Transverse colon (tissue), 4 donors: ENCODE data around the gene HSPBP1. TPM values are rescaled to one million over a fixed set of nuclear protein-coding genes. Genes with fewer than 3 reads are reported as not detected.

ENCODE experiments used
- DNase-seq: peaks from one replicate; pipeline ENCODE4 v3.0.0-alpha.2; 2019
- H3K27ac ChIP-seq, 4 donors: fragments of 200-600 bp; sonication (generic); 2 replicates each; pipeline ENCODE4 v1.5.1; 2016 to 2018; ENCODE audit warnings: inconsistent platforms in 4 of 4
- H3K27me3 ChIP-seq: fragments of 200-600 bp; sonication (generic); 2 replicates; pipeline ENCODE4 v1.5.1; 2017; ENCODE audit warnings: inconsistent platforms
- H3K36me3 ChIP-seq, 4 donors: fragments of 200-600 bp; sonication (generic); 2 replicates each; pipeline ENCODE4 v1.5.1; 2017 to 2019; ENCODE audit warnings: inconsistent platforms in 4 of 4
- H3K4me1 ChIP-seq, 4 donors: fragments of 200-600 bp; sonication (generic); 2 replicates each; pipeline ENCODE4 v1.5.1; 2017 to 2020; ENCODE audit warnings: inconsistent platforms in 4 of 4
- H3K4me3 ChIP-seq, 4 donors: fragments of 200-600 bp; sonication (generic); 1 replicate in 1 of 4; 2 replicates in 3 of 4; pipeline versions ENCODE4 v1.5.1 to v1.6.1; 2017 to 2019; ENCODE audit warnings: inconsistent platforms in 4 of 4
- H3K9me3 ChIP-seq, 2 donors: fragments of 200-600 bp; sonication (generic); 2 replicates each; pipeline ENCODE4 v1.5.1; 2017 to 2019; ENCODE audit warnings: inconsistent platforms in 2 of 2
- EP300 ChIP-seq: sonication (generic); formaldehyde crosslinking; IDR thresholded peaks from one replicate; pipeline ENCODE4 v1.6.1; 2017; ENCODE audit warnings: antibody characterized with exemption, low read depth
- POLR2A ChIP-seq: fragments of 450-650 bp; IDR thresholded peaks from one replicate; pipeline ENCODE4 v1.6.1; 2016; ENCODE audit warnings: antibody characterized with exemption, mild to moderate bottlenecking, moderate library complexity
- POLR2AphosphoS5 ChIP-seq, 3 donors: sonication (generic); formaldehyde crosslinking; IDR thresholded peaks; one replicate each; pipeline ENCODE4 v1.6.1; 2016; ENCODE audit warnings: antibody characterized with exemption in 3 of 3
- WGBS, 2 donors: methylation state at CpG; one replicate each; pipeline ENCODE4 v1.1.5; 2018; ENCODE audit warnings: low coverage in 1 of 2; 5-methylcytosine and 5-hydroxymethylcytosine counted together
- in situ Hi-C, 4 donors: fragments of 200-750 bp; cut with MboI; loops; one replicate each; pipeline versions ENCODE4 v1.15.0 to v1.15.1; 2017; ENCODE audit warnings: low sequenced_read_pairs in 3 of 4, low pct_ligation_motif_present in 1 of 4, low pct_unique_long_range_greater_than_20kb in 1 of 4
- intact Hi-C: fragments of 100-400 bp; cut with DNase I; formaldehyde crosslinking; loops from one replicate; pipeline ENCODE4 v1.15.1; 2023; ENCODE audit warnings: low total_unique reads
- total RNA-seq, 4 donors: library from RNA; depleted of rRNA; stranded (reverse); fragments of >200 nt; gene quantifications; one replicate each; pipeline ENCODE4 v1.1.0, GENCODE V29; 2016
- TF ChIP-seq, protein P1 (sequence below), 5 experiments: fragments of 200-600 bp in 3 of 5; fragments of 450-650 bp in 2 of 5; sonication (generic) in 3 of 5; IDR thresholded peaks; 1 replicate in 2 of 5; 2 replicates in 3 of 5; pipeline ENCODE4 v1.5.1; 2016 to 2017; ENCODE audit warnings: antibody characterized with exemption in 5 of 5, inconsistent platforms in 3 of 5, mild to moderate bottlenecking in 2 of 5, moderate library complexity in 1 of 5

Gene HSPBP1
- total RNA-seq, 4 donors from 2014 or later: 4.5 to 98.7 (median 27.0) TPM

DNA sequence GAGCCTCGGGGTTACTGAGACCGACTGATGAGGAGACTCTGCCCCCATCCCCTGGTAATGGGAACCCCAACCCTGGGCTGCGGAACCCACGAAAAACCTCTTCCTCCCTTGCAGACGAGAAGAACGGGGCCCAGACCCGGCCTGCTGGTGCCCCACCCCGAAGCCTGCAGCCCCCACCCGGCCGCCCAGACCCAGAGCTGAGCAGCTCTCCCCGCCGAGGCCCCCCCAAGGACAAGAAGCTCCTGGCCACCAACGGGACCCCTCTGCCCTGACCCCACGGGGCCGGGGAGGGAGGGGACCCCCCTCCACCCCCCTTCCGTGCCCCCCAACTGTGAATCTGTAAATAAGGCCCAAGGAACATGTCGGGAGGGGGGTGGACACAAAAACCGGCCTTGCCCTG lies 31.9 kb upstream of the HSPBP1 start:
- WGBS, 2 donors: 74% methylated on average over 10 of the region's 18 CpGs; no CpG with 5 or more reads in 1 of the 2 donors
- no peaks in the 10 kb centered on the region for H3K9me3 ChIP-seq
- TF ChIP-seq POLR2A (no peak), POLR2AphosphoS5 (IDR thresholded peaks at IDR 0.05) (no peak), EP300 (no peak)
- TF ChIP-seq, protein P1, sequence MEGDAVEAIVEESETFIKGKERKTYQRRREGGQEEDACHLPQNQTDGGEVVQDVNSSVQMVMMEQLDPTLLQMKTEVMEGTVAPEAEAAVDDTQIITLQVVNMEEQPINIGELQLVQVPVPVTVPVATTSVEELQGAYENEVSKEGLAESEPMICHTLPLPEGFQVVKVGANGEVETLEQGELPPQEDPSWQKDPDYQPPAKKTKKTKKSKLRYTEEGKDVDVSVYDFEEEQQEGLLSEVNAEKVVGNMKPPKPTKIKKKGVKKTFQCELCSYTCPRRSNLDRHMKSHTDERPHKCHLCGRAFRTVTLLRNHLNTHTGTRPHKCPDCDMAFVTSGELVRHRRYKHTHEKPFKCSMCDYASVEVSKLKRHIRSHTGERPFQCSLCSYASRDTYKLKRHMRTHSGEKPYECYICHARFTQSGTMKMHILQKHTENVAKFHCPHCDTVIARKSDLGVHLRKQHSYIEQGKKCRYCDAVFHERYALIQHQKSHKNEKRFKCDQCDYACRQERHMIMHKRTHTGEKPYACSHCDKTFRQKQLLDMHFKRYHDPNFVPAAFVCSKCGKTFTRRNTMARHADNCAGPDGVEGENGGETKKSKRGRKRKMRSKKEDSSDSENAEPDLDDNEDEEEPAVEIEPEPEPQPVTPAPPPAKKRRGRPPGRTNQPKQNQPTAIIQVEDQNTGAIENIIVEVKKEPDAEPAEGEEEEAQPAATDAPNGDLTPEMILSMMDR (IDR thresholded peaks at IDR 0.05): no peak
- in situ Hi-C loops (no loop called here), intact Hi-C loops (no loop called here)
- DNase-seq: no peak
- H3K36me3 ChIP-seq: no peaks in the 10 kb centered on the region
- no peak overlapping the region for H3K4me3 ChIP-seq
- no peak overlapping the region for H3K27ac ChIP-seq
- no peaks in the 10 kb centered on the region for H3K4me1 ChIP-seq
- H3K27me3 ChIP-seq: no peaks in the 10 kb centered on the region

DNA sequence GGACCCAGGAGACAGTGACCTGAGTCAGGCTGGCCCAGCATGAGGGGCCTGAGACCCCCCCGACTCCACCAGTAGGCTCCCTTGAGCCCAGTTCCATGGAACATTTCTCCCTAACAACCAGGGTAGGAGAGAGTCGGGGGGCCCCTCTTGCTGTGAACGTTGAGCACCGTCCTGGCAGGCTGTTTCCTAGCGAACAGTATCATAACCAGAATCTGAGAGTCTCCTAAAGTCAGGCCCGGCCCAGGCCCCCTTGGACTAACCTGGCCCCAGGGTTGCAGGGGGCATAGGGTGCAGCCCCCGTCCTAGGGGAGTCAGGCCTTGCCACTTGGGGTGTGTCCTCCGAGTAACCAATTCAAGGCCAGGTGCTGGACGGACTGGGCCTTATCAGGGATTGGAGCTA lies 31.5 kb upstream of the HSPBP1 start:
- no peak for DNase-seq
- TF ChIP-seq POLR2AphosphoS5 (IDR thresholded peaks at IDR 0.05): no peak
- TF ChIP-seq, protein P1 (IDR thresholded peaks at IDR 0.05): no peak
- TF ChIP-seq POLR2A: no peak
- no peak for TF ChIP-seq EP300
- intact Hi-C loops: no loop called here
- in situ Hi-C loops: no loop called here
- Histone ChIP-seq H3K4me1 (no peaks in the 10 kb centered on the region), H3K9me3 (no peaks in the 10 kb centered on the region), H3K36me3 (no peaks in the 10 kb centered on the region), H3K4me3 (no peak overlapping the region), H3K27ac (no peak overlapping the region), H3K27me3 (no peaks in the 10 kb centered on the region)
- WGBS, 2 donors: 89% methylated on average over 9 of the region's 9 CpGs; no CpG with 5 or more reads in 1 of the 2 donors

DNA sequence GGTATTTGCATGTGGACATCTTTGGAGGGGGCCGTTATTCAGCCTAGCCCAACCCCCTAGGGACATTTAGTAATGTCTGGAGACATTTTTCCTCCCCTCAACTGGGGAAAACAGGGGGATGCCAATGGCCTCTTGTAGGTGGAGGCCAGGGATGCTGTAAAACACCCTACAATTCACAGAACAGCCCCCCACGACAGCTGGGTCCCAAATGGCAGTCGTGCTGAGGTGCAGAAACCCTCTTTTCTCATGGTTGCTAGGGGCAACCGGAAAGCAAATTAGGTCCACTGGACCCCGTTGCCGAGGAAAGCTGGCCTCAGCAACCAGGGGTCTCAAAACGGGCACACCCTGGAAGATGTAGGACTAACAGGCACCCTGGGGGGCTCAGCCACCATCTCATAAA lies 30.6 kb upstream of the HSPBP1 start:
- in situ Hi-C loops: no loop called here
- H3K27ac ChIP-seq: no peak overlapping the region
- 79 to 80% methylated on average over 1 to 7 of the region's 7 CpGs for WGBS, 2 donors
- TF ChIP-seq, protein P1 (IDR thresholded peaks at IDR 0.05): no peak
- no peak for TF ChIP-seq EP300
- intact Hi-C loops: no loop called here
- no peak for DNase-seq
- no peaks in the 10 kb centered on the region for H3K36me3 ChIP-seq
- no peak overlapping the region for H3K4me3 ChIP-seq
- no peaks in the 10 kb centered on the region for H3K27me3 ChIP-seq
- H3K9me3 ChIP-seq: no peaks in the 10 kb centered on the region
- no peaks in the 10 kb centered on the region for H3K4me1 ChIP-seq

DNA sequence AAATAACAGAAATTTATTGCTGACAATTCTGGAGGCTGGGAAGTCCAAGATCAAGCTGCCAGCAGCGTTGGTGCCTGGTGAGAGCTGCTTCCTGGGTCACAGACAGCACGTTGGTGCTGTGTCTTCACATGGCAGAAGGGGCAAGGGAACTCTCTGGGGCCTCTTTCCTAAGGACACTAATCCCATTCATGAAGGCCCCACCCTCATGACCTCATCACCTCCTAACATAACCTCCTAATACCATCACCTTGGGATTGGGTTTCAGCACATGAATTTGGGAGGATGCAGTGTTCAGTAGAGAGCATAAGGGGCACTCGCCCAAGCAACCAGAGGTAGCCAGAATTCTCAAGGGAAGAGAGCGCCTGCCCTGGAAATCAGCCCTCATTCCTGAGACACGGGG lies 29.5 kb upstream of the HSPBP1 start:
- no peak overlapping the region for H3K27ac ChIP-seq
- TF ChIP-seq POLR2A (no peak), EP300 (no peak)
- TF ChIP-seq, protein P1 (IDR thresholded peaks at IDR 0.05): no peak
- H3K36me3 ChIP-seq: no peaks in the 10 kb centered on the region
- DNase-seq: no peak
- no peaks in the 10 kb centered on the region for H3K27me3 ChIP-seq
- H3K4me1 ChIP-seq: no peaks in the 10 kb centered on the region
- no peak overlapping the region for H3K4me3 ChIP-seq
- in situ Hi-C loops: no loop called here
- intact Hi-C loops: no loop called here
- no peaks in the 10 kb centered on the region for H3K9me3 ChIP-seq
- 80 to 88% methylated on average over 2 to 4 of the region's 5 CpGs for WGBS, 2 donors
